ENCODE measurements around the gene LGALS3.

Gene LGALS3

GRCh38 chr14:55136885-55137786 is 8.1 kb downstream of the LGALS3 start:
- Histone ChIP-seq H3K27ac (ENCODE audit: extremely low read depth, low read depth, low read length) (no peak overlapping the region), H3K36me3 (ENCODE audit: control insufficient read depth in 2 of 2, insufficient read depth in 1 of 2, low read length in 2 of 2) (peaks cover 28 to 34% of the 10 kb centered on the region in 2 experiments), H3K9me3 (ENCODE audit: control insufficient read depth, insufficient read depth, low read depth, low read length) (no peaks in the 10 kb centered on the region), H3K4me1 (ENCODE audit: control insufficient read depth, insufficient read depth, low read length) (no peaks in the 10 kb centered on the region), H3K4me3 (ENCODE audit: low read depth, low read length) (no peak overlapping the region)
- POLR2A ChIA-PET: no interaction called here
- CTCF ChIA-PET: interaction anchor here (0.5 to 2.2 kb wide), 5 partner anchors 24 to 58 kb away, joined by 3 to 14 read pairs (median 5); no protein-coding TSS in a partner anchor
- TF ChIP-seq ZNF610 (tag by site-specific recombination; IDR thresholded peaks at IDR 0.05; ENCODE audit: borderline replicate concordance): no peak
- peak; percentile 34; the same call in 1 of the 2 replicates for TF ChIP-seq PRDM1 (tag by site-specific recombination; IDR thresholded peaks at IDR 0.05)

GRCh38 chr14:55138091-55138490 is 9.0 kb downstream of the LGALS3 start:
- Histone ChIP-seq H3K4me1 (ENCODE audit: control insufficient read depth, insufficient read depth, low read length) (no peaks in the 10 kb centered on the region), H3K36me3 (ENCODE audit: control insufficient read depth in 2 of 2, insufficient read depth in 1 of 2, low read length in 2 of 2) (peaks cover 32 to 41% of the 10 kb centered on the region in 2 experiments), H3K9me3 (ENCODE audit: control insufficient read depth, insufficient read depth, low read depth, low read length) (no peaks in the 10 kb centered on the region), H3K27ac (ENCODE audit: extremely low read depth, low read depth, low read length) (no peak overlapping the region), H3K4me3 (ENCODE audit: low read depth, low read length) (no peak overlapping the region)
- TF ChIP-seq HOXD13 (CRISPR knock-in tag; IDR thresholded peaks at IDR 0.05; ENCODE audit: borderline replicate concordance): no peak
- TF ChIP-seq ZNF394 (tag by site-specific recombination; IDR thresholded peaks at IDR 0.05; ENCODE audit: borderline replicate concordance): peak; percentile 71; the same call in 1 of the 2 replicates
- TF ChIP-seq ELK4 (IDR thresholded peaks at IDR 0.05; ENCODE audit: borderline replicate concordance, low read depth, low read length): no peak
- no peak for TF ChIP-seq ZFP41 (tag by site-specific recombination; IDR thresholded peaks at IDR 0.05; ENCODE audit: borderline replicate concordance)
- no peak for TF ChIP-seq ZNF561 (tag by site-specific recombination; IDR thresholded peaks at IDR 0.05; ENCODE audit: borderline replicate concordance)
- no peak for TF ChIP-seq REST (tag by site-specific recombination; IDR thresholded peaks at IDR 0.05)
- TF ChIP-seq MYNN (tag by site-specific recombination; IDR thresholded peaks at IDR 0.05; ENCODE audit: borderline replicate concordance): no peak
- TF ChIP-seq ZBTB17 (tag by site-specific recombination; IDR thresholded peaks at IDR 0.05): no peak
- ChIA-PET CTCF (interaction anchor here (0.6 to 2.2 kb wide), 6 partner anchors 23 to 157 kb away, joined by 3 to 14 read pairs (median 4); no protein-coding TSS in a partner anchor), POLR2A (no interaction called here)

GRCh38 chr14:55139141-55139540 is 10.1 kb downstream of the LGALS3 start:
- CTCF ChIA-PET: interaction anchor here (0.5 kb wide), 1 partner anchor 50 kb away, joined by 3 read pairs; no protein-coding TSS in a partner anchor
- H3K4me3 ChIP-seq (ENCODE audit: low read depth, low read length): no peak overlapping the region
- H3K4me1 ChIP-seq (ENCODE audit: control insufficient read depth, insufficient read depth, low read length): no peaks in the 10 kb centered on the region
- no peak overlapping the region for H3K27ac ChIP-seq (ENCODE audit: extremely low read depth, low read depth, low read length)
- POLR2A ChIA-PET: no interaction called here
- no peaks in the 10 kb centered on the region for H3K9me3 ChIP-seq (ENCODE audit: control insufficient read depth, insufficient read depth, low read depth, low read length)
- H3K36me3 ChIP-seq (ENCODE audit: control insufficient read depth in 2 of 2, insufficient read depth in 1 of 2, low read length in 2 of 2): peaks cover 41 to 45% of the 10 kb centered on the region in 2 experiments
- TF ChIP-seq BCL11B (tag by site-specific recombination; IDR thresholded peaks at IDR 0.05; ENCODE audit: low read depth) (no peak), ZFP3 (tag by site-specific recombination; IDR thresholded peaks at IDR 0.05; ENCODE audit: low read depth) (no peak), ZBTB6 (tag by site-specific recombination; IDR thresholded peaks at IDR 0.05) (no peak), ZNF501 (tag by site-specific recombination; IDR thresholded peaks at IDR 0.05) (no peak), SCRT1 (tag by site-specific recombination; IDR thresholded peaks at IDR 0.05; ENCODE audit: borderline replicate concordance) (no peak), ZNF518A (tag by site-specific recombination; conservative IDR thresholded peaks at IDR 0.05; ENCODE audit: low read depth) (no peak), WT1 (tag by site-specific recombination; IDR thresholded peaks at IDR 0.05) (no peak), ZNF112 (tag by site-specific recombination; IDR thresholded peaks at IDR 0.05) (no peak), ZNF433 (tag by site-specific recombination; IDR thresholded peaks at IDR 0.05; ENCODE audit: low read depth) (no peak)

All from HEK293 (cell line).